NCI-H748 (cell line): ENCODE data around the gene TRIM65.
"Not testable (repeated sequence)": the region's sequence is repeated elsewhere in the genome, so short reads cannot be mapped to it uniquely, and the experiment has no call there.

ENCODE experiments used
- DNase-seq: peaks from one replicate; lab custom pipeline; 2025; ENCODE audit not compliant: unreplicated experiment; lab: John Stamatoyannopoulos, UW

The TRIM65 gene

GRCh38 chr17:75897160-75898019 lies 639 bp upstream of the TRIM65 start:
- no peak for DNase-seq

- peak; percentile 3 for DNase-seq
Measured at GRCh38 chr17:75895370-75896155, 1.2 kb downstream of the TRIM65 start.

- DNase-seq, result no peak
Measured at GRCh38 chr17:75894049-75894733, 2.6 kb downstream of the TRIM65 start.

- DNase-seq, result no peak
Measured at GRCh38 chr17:75893305-75894048, 3.3 kb downstream of the TRIM65 start.

GRCh38 chr17:75892556-75893224 lies 4.1 kb downstream of the TRIM65 start:
- DNase-seq, result no peak

- no peak for DNase-seq
Measured at GRCh38 chr17:75891605-75892555, 4.9 kb downstream of the TRIM65 start.

GRCh38 chr17:75891022-75891604 lies 5.6 kb downstream of the TRIM65 start:
- DNase-seq, result peak; percentile 11

- no peak for DNase-seq
Measured at GRCh38 chr17:75889454-75889853, 7.3 kb downstream of the TRIM65 start.

- no peak for DNase-seq
Measured at GRCh38 chr17:75888484-75888883, 8.3 kb downstream of the TRIM65 start.

GRCh38 chr17:75885860-75886259 lies 10.9 kb downstream of the TRIM65 start:
- not testable (repeated sequence) for DNase-seq

- no peak for DNase-seq
Measured at GRCh38 chr17:75885431-75885830, 11.3 kb downstream of the TRIM65 start.

- no peak for DNase-seq
Measured at GRCh38 chr17:75881678-75882454, 14.9 kb downstream of the TRIM65 start.

GRCh38 chr17:75880266-75880665 lies 16.5 kb downstream of the TRIM65 start:
- no peak for DNase-seq

- DNase-seq, result peak; percentile 40
Measured at GRCh38 chr17:75878174-75878998, 18.4 kb downstream of the TRIM65 start, which contains the start of gene TRIM47. Gene TRIM47 (minus strand): TSS chr17:75878581. CDS start chr17:75878548, 33 bp downstream.

GRCh38 chr17:75877752-75878173 lies 19.0 kb downstream of the TRIM65 start:
- peak; percentile 73 for DNase-seq

- DNase-seq, result no peak
Measured at GRCh38 chr17:75876938-75877751, 19.6 kb downstream of the TRIM65 start.
